ENCODE results near the gene IMMP2L.

DNA sequence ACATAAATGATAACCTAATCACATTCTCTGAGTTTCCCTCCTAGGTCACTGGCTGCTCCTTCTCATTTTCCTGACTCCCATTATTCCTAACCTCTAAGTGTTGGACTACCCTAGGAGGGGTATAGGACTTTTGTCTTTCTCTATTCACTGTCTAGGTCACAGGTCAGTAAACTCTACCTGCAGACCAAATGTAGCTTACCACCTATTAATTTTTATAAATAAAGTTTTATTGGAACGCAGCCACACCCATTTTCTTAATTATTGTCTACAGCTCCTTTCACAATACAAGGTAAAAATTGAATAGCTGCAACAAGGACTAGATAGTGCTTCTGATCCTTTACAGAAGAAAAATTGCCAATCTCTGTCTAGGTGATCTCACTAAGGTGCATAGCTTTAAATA is 156.7 kb downstream of the IMMP2L start:
- TF ChIP-seq, protein P1, sequence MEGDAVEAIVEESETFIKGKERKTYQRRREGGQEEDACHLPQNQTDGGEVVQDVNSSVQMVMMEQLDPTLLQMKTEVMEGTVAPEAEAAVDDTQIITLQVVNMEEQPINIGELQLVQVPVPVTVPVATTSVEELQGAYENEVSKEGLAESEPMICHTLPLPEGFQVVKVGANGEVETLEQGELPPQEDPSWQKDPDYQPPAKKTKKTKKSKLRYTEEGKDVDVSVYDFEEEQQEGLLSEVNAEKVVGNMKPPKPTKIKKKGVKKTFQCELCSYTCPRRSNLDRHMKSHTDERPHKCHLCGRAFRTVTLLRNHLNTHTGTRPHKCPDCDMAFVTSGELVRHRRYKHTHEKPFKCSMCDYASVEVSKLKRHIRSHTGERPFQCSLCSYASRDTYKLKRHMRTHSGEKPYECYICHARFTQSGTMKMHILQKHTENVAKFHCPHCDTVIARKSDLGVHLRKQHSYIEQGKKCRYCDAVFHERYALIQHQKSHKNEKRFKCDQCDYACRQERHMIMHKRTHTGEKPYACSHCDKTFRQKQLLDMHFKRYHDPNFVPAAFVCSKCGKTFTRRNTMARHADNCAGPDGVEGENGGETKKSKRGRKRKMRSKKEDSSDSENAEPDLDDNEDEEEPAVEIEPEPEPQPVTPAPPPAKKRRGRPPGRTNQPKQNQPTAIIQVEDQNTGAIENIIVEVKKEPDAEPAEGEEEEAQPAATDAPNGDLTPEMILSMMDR (IDR thresholded peaks at IDR 0.05; ENCODE audit: borderline replicate concordance, extremely low read depth, low read length, poor library complexity, severe bottlenecking): no peak
- no peak for TF ChIP-seq EZH2 (IDR thresholded peaks at IDR 0.05; ENCODE audit: borderline replicate concordance, low read depth, low read length, severe bottlenecking)
